ENCODE results near the gene TFIP11. TPM values are rescaled to one million over a fixed set of nuclear protein-coding genes. Genes with fewer than 3 reads are reported as not detected.

The TFIP11 gene
- total and polyA plus RNA-seq, 2 of the 8 experiments (the other 6 are each of a cell fraction or from before 2014, with no cell fraction given) = 18.1 to 28.3 TPM

DNA sequence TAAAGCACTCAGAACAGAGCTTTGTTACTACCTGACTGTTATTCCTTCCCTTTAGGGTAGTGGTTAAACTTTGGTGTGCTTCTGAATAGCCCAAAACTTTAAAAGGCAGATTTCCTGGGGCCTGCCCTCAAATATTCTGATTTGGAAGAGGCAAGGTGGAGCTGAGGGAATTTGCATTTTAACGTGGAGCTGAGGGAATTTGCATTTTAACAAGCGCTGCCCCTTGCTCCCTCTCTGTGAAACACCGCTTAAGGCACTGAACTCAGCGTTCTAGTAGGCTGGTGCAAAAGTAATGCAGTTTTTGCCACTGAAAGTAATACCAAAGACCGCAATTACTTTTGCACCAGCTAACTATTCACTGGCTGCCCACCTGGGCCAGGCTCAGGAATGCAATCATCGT, 42.7 kb upstream of the TFIP11 start (continued):
- no peak for TF ChIP-seq USF2 (IDR thresholded peaks at IDR 0.05; ENCODE audit: low read length)
